Loucy (cell line): ENCODE measurements around the gene ACLY.

Source experiments
- H2AFZ ChIP-seq: fragments of 200-600 bp; sonication (generic); 2 replicates; pipeline ENCODE4 v1.6.0; 2016; ENCODE audit warnings: antibody characterized with exemption, mild to moderate bottlenecking, low read length, moderate library complexity
- H3F3A ChIP-seq: fragments of 200-600 bp; 2 replicates; pipeline ENCODE4 v1.6.0; 2016; ENCODE audit warnings: antibody characterized with exemption, low read depth, mild to moderate bottlenecking
- H3K27me3 ChIP-seq: fragments of 200-600 bp; sonication (generic); 2 replicates; pipeline ENCODE4 v1.6.1; 2014; ENCODE audit warnings: low read length, mild to moderate bottlenecking; ENCODE audit not compliant: insufficient read depth, poor library complexity, severe bottlenecking
- H3K36me3 ChIP-seq: fragments of 200-600 bp; sonication (generic); 2 replicates; pipeline ENCODE4 v1.6.1; 2016; ENCODE audit warnings: low read length; ENCODE audit not compliant: insufficient read depth
- H3K4me1 ChIP-seq: fragments of 200-600 bp; sonication (generic); 2 replicates; pipeline ENCODE4 v1.5.1; 2014; ENCODE audit warnings: low read length, mild to moderate bottlenecking; ENCODE audit not compliant: insufficient read depth, poor library complexity, severe bottlenecking
- H3K4me2 ChIP-seq: fragments of 200-600 bp; sonication (generic); 2 replicates; pipeline ENCODE4 v1.6.0; 2014; ENCODE audit warnings: antibody characterized with exemption, low read length, low read depth, mild to moderate bottlenecking; ENCODE audit not compliant: poor library complexity, severe bottlenecking
- H3K4me3 ChIP-seq: fragments of 200-600 bp; sonication (generic); 2 replicates; pipeline ENCODE4 v1.5.1; 2014; ENCODE audit warnings: low read length, mild to moderate bottlenecking, mixed read lengths; ENCODE audit not compliant: poor library complexity, severe bottlenecking
- H3K79me2 ChIP-seq: fragments of 200-600 bp; sonication (generic); 2 replicates; pipeline ENCODE4 v1.6.1; 2014; ENCODE audit warnings: low read length; ENCODE audit not compliant: insufficient read depth
- H3K9ac ChIP-seq: fragments of 200-600 bp; sonication (generic); 2 replicates; pipeline ENCODE4 v1.6.0; 2014; ENCODE audit warnings: mild to moderate bottlenecking, low read depth, low read length, moderate library complexity; ENCODE audit not compliant: poor library complexity, severe bottlenecking
- H3K9me2 ChIP-seq: fragments of 200-600 bp; sonication (generic); replicated peaks from 2 replicates; pipeline ENCODE4 v1.6.1; 2016; ENCODE audit warnings: low read depth, low read length, mixed read lengths
- H3K9me3 ChIP-seq: fragments of 200-600 bp; sonication (generic); 2 replicates; pipeline ENCODE4 v1.6.1; 2014; ENCODE audit warnings: mild to moderate bottlenecking, antibody characterized with exemption, low read length, low read depth; ENCODE audit not compliant: insufficient read depth
- H4K20me1 ChIP-seq: fragments of 200-600 bp; sonication (generic); 2 replicates; pipeline ENCODE4 v1.6.0; 2014; ENCODE audit warnings: antibody characterized with exemption, low read length, mild to moderate bottlenecking; ENCODE audit not compliant: insufficient read depth, poor library complexity, severe bottlenecking
- CTCF ChIP-seq: fragments of 200-600 bp; sonication (generic); conservative IDR thresholded peaks from 2 replicates; pipeline ENCODE4 v1.5.1; 2014; ENCODE audit warnings: mild to moderate bottlenecking, antibody characterized with exemption, low read length
- EZH2phosphoT487 ChIP-seq: fragments of 200-600 bp; IDR thresholded peaks from 2 replicates; pipeline ENCODE4 v1.6.1; 2018; ENCODE audit warnings: antibody characterized with exemption, mild to moderate bottlenecking, moderate library complexity, borderline replicate concordance

The ACLY gene

GRCh38 chr17:41865596-41865893 is 53.2 kb downstream of the ACLY start:
- Histone ChIP-seq H3K27me3 (no peaks in the 10 kb centered on the region), H3F3A (peaks cover 3% of the 10 kb centered on the region), H3K9ac (peak overlapping the region; percentile 84), H3K79me2 (peaks cover 42% of the 10 kb centered on the region), H3K9me2 (no peaks in the 10 kb centered on the region), H3K4me1 (peaks cover 39% of the 10 kb centered on the region), H3K36me3 (peaks cover 36% of the 10 kb centered on the region; the same call in 1 of the 2 replicates), H4K20me1 (peaks cover 38% of the 10 kb centered on the region), H3K4me3 (peak overlapping the region; percentile 91), H3K9me3 (no peaks in the 10 kb centered on the region), H3K4me2 (peak overlapping the region; percentile 61), H2AFZ (peak overlapping the region; percentile 79)
- no peak for TF ChIP-seq CTCF
- no peak for TF ChIP-seq EZH2phosphoT487

- no peaks in the 10 kb centered on the region for H3K9me2 ChIP-seq
- H3K27me3 ChIP-seq: no peaks in the 10 kb centered on the region
- H3F3A ChIP-seq: peaks cover 3% of the 10 kb centered on the region
- H2AFZ ChIP-seq: peak within 1 kb of the TSS; percentile 85
- H3K4me3 ChIP-seq: peak within 1 kb of the TSS; percentile 91
- peaks cover 44% of the 10 kb centered on the region for H3K4me1 ChIP-seq
- H3K79me2 ChIP-seq: peaks cover 48% of the 10 kb centered on the region
- peaks cover 31% of the 10 kb centered on the region; the same call in 1 of the 2 replicates for H3K36me3 ChIP-seq
- TF ChIP-seq EZH2phosphoT487 (no peak), CTCF (no peak)
- H3K4me2 ChIP-seq: peak within 1 kb of the TSS; percentile 98
- no peaks in the 10 kb centered on the region for H3K9me3 ChIP-seq
- H3K9ac ChIP-seq: peak within 1 kb of the TSS; percentile 84
- peaks cover 41% of the 10 kb centered on the region for H4K20me1 ChIP-seq
Observed at GRCh38 chr17:41864836-41865595, 53.7 kb downstream of the ACLY start, which contains the start of gene KLHL11. KLHL11 (minus strand) TSS chr17:41865423; CDS start chr17:41865370, 53 bp downstream.

GRCh38 chr17:41864498-41864835 is 54.3 kb downstream of the ACLY start:
- Histone ChIP-seq H4K20me1 (peaks cover 41% of the 10 kb centered on the region), H3K9me2 (no peaks in the 10 kb centered on the region), H3F3A (peaks cover 3% of the 10 kb centered on the region), H3K4me2 (peak overlapping the region; percentile 98), H3K36me3 (peaks cover 25% of the 10 kb centered on the region; the same call in 1 of the 2 replicates), H3K4me3 (peak overlapping the region; percentile 91), H3K9me3 (no peaks in the 10 kb centered on the region), H3K27me3 (no peaks in the 10 kb centered on the region), H2AFZ (peak overlapping the region; percentile 85), H3K9ac (peak overlapping the region; percentile 84), H3K79me2 (peaks cover 53% of the 10 kb centered on the region), H3K4me1 (peaks cover 44% of the 10 kb centered on the region)
- TF ChIP-seq CTCF (no peak), EZH2phosphoT487 (no peak)
